Measurements from ENCODE around the gene AOPEP.

The AOPEP gene

GRCh38 chr9:94812343-94812742 lies 85.8 kb downstream of the AOPEP start:
- no peak for DNase-seq
- H3K79me2 ChIP-seq (ENCODE audit: low read length), result no peaks in the 10 kb centered on the region
- no peaks in the 10 kb centered on the region for H3K27me3 ChIP-seq (replicated peaks; ENCODE audit: insufficient read depth, low read length)
- no peaks in the 10 kb centered on the region for H3K4me1 ChIP-seq (ENCODE audit: low read length)
- no peaks in the 10 kb centered on the region for H3K9me3 ChIP-seq (replicated peaks; ENCODE audit: insufficient read depth, low read length)
- no peak overlapping the region for H3K9ac ChIP-seq (ENCODE audit: low read length)
- H3K4me3 ChIP-seq (ENCODE audit: low read length), result no peak overlapping the region
- H3K27ac ChIP-seq (ENCODE audit: low read length), result no peak overlapping the region
- H3F3A ChIP-seq (ENCODE audit: insufficient read depth, low read length), result no peaks in the 10 kb centered on the region
- no peak overlapping the region for H2AFZ ChIP-seq (ENCODE audit: low read length)
- H3K36me3 ChIP-seq (replicated peaks; ENCODE audit: insufficient read depth, low read length), result no peaks in the 10 kb centered on the region
- TF ChIP-seq, protein P1, sequence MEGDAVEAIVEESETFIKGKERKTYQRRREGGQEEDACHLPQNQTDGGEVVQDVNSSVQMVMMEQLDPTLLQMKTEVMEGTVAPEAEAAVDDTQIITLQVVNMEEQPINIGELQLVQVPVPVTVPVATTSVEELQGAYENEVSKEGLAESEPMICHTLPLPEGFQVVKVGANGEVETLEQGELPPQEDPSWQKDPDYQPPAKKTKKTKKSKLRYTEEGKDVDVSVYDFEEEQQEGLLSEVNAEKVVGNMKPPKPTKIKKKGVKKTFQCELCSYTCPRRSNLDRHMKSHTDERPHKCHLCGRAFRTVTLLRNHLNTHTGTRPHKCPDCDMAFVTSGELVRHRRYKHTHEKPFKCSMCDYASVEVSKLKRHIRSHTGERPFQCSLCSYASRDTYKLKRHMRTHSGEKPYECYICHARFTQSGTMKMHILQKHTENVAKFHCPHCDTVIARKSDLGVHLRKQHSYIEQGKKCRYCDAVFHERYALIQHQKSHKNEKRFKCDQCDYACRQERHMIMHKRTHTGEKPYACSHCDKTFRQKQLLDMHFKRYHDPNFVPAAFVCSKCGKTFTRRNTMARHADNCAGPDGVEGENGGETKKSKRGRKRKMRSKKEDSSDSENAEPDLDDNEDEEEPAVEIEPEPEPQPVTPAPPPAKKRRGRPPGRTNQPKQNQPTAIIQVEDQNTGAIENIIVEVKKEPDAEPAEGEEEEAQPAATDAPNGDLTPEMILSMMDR (IDR thresholded peaks at IDR 0.05; ENCODE audit: low read length), result no peak
- TF ChIP-seq EZH2 (optimal IDR thresholded peaks at IDR 0.05; ENCODE audit: low read depth, low read length) (no peak), EZH2phosphoT487 (IDR thresholded peaks at IDR 0.05; ENCODE audit: low read length) (no peak)
- H3K9me2 ChIP-seq (replicated peaks; ENCODE audit: insufficient read depth, low read length), result no peaks in the 10 kb centered on the region
- no peaks in the 10 kb centered on the region for H4K20me1 ChIP-seq (ENCODE audit: insufficient read depth, low read length)
- no peak overlapping the region for H3K4me2 ChIP-seq (ENCODE audit: low read depth, low read length)

GRCh38 chr9:94813379-94813778 lies 86.9 kb downstream of the AOPEP start:
- H2AFZ ChIP-seq (ENCODE audit: low read length), result no peak overlapping the region
- H3K4me3 ChIP-seq (ENCODE audit: low read length), result no peak overlapping the region
- no peaks in the 10 kb centered on the region for H3K9me2 ChIP-seq (replicated peaks; ENCODE audit: insufficient read depth, low read length)
- no peaks in the 10 kb centered on the region for H3F3A ChIP-seq (ENCODE audit: insufficient read depth, low read length)
- H3K36me3 ChIP-seq (replicated peaks; ENCODE audit: insufficient read depth, low read length), result no peaks in the 10 kb centered on the region
- no peak for DNase-seq
- no peak overlapping the region for H3K9ac ChIP-seq (ENCODE audit: low read length)
- H3K4me2 ChIP-seq (ENCODE audit: low read depth, low read length), result no peak overlapping the region
- TF ChIP-seq, protein P1 (IDR thresholded peaks at IDR 0.05; ENCODE audit: low read length), result no peak
- TF ChIP-seq EZH2phosphoT487 (IDR thresholded peaks at IDR 0.05; ENCODE audit: low read length) (no peak), EZH2 (optimal IDR thresholded peaks at IDR 0.05; ENCODE audit: low read depth, low read length) (no peak)
- H3K79me2 ChIP-seq (ENCODE audit: low read length), result no peaks in the 10 kb centered on the region
- no peaks in the 10 kb centered on the region for H4K20me1 ChIP-seq (ENCODE audit: insufficient read depth, low read length)
- no peak overlapping the region for H3K27ac ChIP-seq (ENCODE audit: low read length)
- no peaks in the 10 kb centered on the region for H3K27me3 ChIP-seq (replicated peaks; ENCODE audit: insufficient read depth, low read length)
- H3K4me1 ChIP-seq (ENCODE audit: low read length), result no peaks in the 10 kb centered on the region
- no peaks in the 10 kb centered on the region for H3K9me3 ChIP-seq (replicated peaks; ENCODE audit: insufficient read depth, low read length)

- H3K9me3 ChIP-seq (replicated peaks; ENCODE audit: insufficient read depth, low read length), result no peaks in the 10 kb centered on the region; the same call in 1 of the 2 replicates
- H3K4me1 ChIP-seq (ENCODE audit: low read length), result peaks cover 13% of the 10 kb centered on the region
- H2AFZ ChIP-seq (ENCODE audit: low read length), result no peak overlapping the region
- H3K9ac ChIP-seq (ENCODE audit: low read length), result no peak overlapping the region
- TF ChIP-seq EZH2 (optimal IDR thresholded peaks at IDR 0.05; ENCODE audit: low read depth, low read length), result no peak
- TF ChIP-seq EZH2phosphoT487 (IDR thresholded peaks at IDR 0.05; ENCODE audit: low read length), result no peak
- TF ChIP-seq, protein P1 (IDR thresholded peaks at IDR 0.05; ENCODE audit: low read length), result no peak
- no peaks in the 10 kb centered on the region for H3K79me2 ChIP-seq (ENCODE audit: low read length)
- 0 out of 2 replicates have a peak, but pooled peaks cover 3% of the 10 kb centered on the region for H4K20me1 ChIP-seq (ENCODE audit: insufficient read depth, low read length)
- H3K9me2 ChIP-seq (replicated peaks; ENCODE audit: insufficient read depth, low read length), result no peaks in the 10 kb centered on the region
- H3F3A ChIP-seq (ENCODE audit: insufficient read depth, low read length), result peaks cover 14% of the 10 kb centered on the region
- no peak overlapping the region for H3K27ac ChIP-seq (ENCODE audit: low read length)
- H3K27me3 ChIP-seq (replicated peaks; ENCODE audit: insufficient read depth, low read length), result 0 out of 2 replicates have a peak, but pooled peaks cover 2% of the 10 kb centered on the region
- no peak for DNase-seq
- no peaks in the 10 kb centered on the region for H3K36me3 ChIP-seq (replicated peaks; ENCODE audit: insufficient read depth, low read length)
- no peak overlapping the region for H3K4me2 ChIP-seq (ENCODE audit: low read depth, low read length)
- no peak overlapping the region for H3K4me3 ChIP-seq (ENCODE audit: low read length)
Measured at GRCh38 chr9:94817291-94818177, 91.0 kb downstream of the AOPEP start.

Measured in MM.1S (cell line).